ENCODE measurements around the gene KLK10.
"Not testable (repeated sequence)": the region's sequence is repeated elsewhere in the genome, so short reads cannot be mapped to it uniquely, and the experiment has no call there.

Gene KLK10

DNA sequence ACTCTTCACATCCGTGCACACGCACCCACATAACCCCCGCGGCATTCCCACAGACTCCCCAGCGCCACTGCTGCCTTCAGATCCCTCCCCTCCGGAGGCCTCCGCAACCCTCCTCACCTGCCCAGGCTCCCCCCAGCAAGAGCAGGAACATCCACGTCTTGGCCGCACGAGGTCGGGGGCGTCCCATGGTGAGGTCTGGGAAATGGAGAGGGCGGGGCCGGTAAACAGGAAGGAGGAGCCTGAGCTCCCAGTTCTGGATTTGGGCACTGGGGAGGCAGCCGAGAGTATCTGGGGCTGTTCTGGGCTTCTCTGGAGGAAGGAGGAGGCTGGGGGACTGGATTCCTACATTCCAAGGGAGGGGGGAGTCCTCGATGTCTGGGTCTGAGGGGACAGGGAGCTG, 18.5 kb downstream of the KLK10 start:
- DNase-seq = no peak

DNA sequence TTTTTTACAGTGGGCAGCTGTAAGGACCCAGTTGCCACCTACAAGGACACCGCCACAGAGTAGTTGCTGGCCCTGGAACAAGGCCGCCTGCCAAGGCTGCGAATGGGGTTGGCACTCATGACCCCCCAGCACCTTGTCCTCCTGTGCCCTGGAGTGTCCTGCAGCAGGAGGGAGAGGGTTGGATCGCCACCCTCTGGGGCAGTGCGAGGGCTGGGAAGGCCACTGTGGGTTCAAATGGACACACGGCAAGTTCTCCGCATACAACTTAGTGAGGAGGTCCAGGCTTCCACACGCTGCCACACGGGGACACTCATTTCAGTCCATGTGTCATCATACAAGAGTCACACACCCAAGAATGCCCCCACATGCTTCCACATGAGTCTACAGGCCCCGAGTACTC, 19.1 kb downstream of the KLK10 start:
- no peak for DNase-seq

DNA sequence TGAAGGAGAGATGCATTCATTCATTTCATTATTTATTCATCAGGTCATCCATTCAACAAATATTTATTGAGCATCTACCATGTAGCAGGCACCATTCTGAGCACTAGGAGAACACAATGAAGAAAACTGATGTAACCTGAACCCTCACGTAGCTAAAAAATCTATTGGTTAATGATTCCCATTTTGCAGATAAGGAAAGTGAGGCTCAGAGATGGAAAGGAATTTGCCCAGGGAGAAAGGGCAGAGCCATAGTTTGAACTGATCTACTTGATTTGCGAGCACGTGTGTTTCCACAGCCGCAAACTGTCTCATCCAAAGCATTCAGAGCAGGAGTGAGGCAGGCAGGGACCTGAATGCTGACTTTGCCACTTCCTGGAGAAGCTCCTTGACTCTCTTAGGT, 20.8 kb downstream of the KLK10 start:
- DNase-seq = no peak

DNA sequence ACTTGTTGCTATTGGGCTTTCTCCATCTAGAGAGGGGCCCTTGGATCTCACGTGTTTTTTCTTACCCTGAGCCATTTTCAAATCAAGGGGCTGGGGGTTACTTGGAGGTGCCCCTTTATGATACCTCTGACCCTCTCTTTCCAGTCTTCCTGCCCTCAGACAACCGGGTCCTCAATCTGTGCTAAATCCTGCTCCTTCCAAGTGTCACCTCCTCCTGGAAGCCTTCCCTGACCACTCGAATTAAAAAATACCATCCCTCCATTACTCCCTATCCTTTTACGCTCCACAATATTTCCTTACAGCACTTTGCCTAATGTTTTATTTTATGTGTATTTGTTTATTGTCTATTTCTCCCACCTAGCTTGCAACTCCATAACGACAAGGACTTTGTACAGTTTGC, 21.4 kb downstream of the KLK10 start:
- no peak for DNase-seq

DNA sequence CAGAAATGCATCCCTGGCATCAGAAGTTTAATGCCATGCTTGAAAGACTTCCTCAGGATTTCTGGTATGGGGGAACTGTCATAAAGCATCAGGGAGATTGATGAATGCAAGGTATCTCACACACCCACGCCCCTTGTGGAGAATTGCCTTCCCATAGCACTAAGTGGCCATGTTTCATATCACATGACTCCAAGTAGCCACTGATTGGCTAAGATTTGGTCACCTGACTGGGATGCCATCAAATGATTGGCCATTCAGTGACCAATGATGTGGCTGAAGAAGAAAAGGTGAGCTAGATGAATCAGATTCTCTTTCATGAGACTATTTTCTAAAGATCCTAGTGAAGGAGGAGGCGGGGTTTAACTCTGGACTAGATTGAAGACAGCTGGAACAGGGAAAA, 25.4 kb downstream of the KLK10 start:
- no peak for DNase-seq

DNA sequence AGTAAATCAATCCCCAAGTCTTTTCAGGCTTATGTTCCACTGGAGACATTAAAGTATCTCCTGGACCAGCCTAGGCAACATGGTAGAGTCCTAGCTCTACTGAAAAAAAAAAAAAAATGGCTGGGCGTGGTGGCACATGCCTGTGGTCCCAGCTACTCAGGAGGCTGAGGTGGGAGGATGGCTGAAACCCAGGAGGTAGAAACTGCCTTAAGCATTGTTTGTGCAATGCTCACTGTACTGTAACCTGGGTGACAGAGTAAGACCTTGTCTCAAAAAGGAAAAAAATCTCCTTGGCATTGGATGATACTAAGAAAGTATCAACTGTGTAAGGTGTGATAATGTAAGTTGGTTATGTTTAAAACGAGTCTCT, 26.9 kb downstream of the KLK10 start:
- DNase-seq = no peak

DNA sequence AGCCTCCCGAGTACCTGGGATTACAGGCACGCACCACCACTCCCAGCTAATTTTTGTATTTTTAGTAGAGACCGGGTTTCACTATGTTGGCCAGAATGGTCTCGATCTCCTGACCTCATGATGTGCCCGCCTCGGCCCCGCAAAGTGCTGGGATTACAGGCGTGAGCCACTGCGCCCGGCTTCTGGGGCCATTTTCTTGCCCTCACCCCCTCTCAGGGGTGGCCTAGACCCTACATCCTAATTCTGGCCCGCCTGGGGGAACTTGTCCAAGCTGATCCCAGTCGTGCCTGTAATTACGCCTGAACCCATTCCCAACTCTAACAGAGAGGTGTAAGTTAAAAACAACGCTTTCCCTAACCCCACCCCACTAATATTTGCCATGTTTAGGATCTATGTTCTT, 35.1 kb downstream of the KLK10 start:
- DNase-seq = not testable (repeated sequence)

DNA sequence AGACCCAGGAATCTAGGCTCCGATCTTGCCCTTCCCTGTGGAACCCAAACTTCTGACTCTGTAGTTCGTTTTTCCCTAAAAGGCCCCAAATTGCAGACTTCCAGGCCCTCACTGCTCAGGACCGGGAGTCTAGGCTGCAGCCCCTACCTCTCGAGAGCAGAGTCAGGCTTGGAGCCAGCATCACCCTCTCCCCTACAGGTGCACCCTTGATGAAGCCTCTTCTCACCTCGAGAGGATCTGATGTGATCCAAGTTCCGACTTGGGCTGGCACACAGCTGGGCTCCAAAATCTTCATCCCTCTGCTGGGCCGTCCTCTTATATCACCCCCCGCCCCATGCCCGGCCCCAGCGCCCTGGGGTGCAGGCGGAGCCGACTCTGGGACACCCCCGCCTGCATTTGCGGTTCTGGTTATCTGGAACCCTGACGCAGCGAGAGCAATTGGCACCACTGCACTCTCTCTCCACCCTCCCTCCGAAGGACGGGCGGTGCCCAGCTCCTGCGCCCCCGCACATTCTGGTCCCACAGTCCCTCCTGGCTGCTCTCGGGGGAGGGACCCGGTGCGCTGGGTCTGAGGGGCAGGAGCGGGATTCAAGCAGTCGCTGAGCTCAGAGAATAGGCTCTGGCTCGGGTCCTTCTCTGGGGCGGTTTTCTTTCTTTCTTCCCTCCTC, 35.8 kb downstream of the KLK10 start, which contains the start of gene KLK7:
KLK7 (minus strand) TSS at position 293 of the 668 bp plus-strand sequence. CDS start 1,518 bp downstream, outside the sequence.
- no peak for DNase-seq

DNA sequence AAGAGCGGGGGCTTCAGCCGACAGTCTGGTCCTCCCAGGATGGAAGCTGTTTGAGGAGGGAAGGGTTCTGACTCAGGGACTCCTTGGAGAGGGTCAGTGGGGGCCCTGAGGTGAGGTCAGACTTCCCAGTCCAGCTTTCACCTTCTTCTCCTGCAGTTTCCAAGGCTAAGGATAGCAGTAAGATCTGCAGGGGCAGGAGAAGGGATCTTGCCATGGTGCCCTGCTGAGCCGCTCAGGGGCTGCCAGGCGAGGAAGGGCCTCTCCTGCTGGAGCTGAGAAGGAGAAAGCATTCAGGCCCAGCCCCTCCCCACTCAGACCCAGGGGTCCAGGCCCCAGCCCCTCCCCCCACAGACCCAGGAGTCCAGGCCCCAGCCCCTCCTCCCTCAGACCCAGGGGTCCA, 37.3 kb downstream of the KLK10 start:
- DNase-seq = no peak

DNA sequence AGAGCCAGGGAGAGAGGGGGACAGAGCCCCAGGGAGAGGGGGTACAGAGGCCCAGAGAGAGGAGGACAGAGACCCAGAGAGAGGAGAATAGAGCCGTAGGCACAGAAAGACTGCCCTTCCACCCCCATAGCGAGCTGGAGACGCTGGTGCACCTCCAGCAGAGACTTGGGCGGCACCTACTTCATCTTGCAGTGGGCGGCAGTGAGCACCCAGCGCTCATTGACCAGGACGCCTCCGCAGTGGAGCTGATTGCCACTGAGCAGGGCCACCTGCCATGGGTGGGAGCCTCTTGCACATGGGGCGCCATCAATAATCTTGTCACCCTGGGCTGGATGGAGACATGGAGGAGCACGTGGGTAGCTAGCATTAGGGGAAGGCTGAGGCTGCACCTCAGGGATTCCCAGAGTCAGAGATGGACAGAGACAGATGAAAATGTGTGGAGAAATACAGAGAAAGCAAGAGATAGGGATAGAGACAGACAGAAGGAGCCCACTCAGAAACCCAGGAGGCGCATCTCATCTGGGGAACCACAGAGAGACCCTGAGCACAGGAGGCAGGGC, 37.8 kb downstream of the KLK10 start:
- DNase-seq = no peak

DNA sequence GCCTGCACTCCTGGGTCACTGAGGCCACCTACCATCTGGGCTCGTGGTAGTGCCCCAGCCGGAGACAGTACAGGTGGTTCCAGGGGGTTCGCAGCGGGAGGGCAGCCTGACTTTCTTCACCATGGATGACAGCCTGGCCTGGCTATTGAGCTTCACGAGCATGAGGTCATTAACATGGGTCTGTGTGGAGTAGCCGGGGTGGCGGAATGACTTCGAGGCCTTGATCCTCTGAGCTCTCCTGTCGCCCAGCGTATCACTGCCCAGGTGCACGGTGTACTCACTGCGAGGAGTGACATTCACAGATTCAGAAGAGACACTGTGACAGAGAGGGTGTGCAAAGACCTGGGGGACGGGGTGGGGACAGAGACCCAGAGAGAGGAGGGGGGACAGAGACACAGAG, 39.3 kb downstream of the KLK10 start:
- DNase-seq = no peak

DNA sequence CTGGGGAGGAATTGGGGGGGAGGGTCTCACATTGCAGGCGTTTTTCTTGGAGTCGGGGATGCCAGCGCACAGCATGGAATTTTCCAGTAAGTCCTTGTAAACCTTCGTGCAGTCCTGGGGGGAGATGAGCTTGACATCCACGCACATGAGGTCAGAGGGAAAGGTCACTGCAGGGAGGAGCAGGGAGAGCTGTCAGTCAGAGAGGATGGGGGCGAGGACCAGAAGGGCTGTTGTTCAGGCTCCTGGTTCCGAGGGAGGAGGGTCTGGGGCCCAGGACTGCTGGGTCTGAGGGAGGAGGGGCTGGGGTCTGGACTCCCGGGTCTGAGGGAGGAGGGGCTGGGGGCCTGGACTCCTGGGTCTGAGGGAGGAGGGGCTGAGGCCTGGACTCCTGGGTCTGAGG, 39.8 kb downstream of the KLK10 start:
- no peak for DNase-seq

DNA sequence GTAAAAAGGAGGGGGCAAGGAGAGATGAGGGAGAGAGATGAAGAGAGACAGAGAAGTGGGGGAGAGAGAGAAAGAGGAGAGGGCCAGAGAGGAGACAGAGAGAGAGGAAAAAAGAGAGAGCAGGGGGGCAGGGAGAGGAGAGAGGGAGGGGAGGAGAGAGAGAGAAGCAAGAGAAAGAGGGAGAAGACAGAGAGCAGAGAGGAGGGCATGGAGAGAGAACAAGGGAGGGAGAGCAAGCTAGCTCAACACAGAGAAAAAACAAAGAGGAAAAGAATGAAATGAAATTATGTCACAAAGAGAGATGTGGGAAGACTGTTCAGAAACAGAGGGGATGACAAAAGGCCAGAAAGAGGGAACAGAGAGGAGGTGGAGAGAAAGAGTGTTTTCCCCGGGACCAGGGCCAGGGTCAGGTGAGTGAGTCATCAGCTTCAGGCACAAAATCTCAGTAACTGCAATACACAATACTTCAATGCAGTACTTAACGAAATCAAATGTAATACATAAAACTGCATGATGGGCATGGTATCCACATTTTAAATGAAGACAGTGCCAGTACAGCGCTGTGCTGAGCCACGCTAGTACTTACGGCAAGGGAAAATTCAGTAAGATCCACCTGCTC, 40.6 kb downstream of the KLK10 start:
- DNase-seq = no peak

DNA sequence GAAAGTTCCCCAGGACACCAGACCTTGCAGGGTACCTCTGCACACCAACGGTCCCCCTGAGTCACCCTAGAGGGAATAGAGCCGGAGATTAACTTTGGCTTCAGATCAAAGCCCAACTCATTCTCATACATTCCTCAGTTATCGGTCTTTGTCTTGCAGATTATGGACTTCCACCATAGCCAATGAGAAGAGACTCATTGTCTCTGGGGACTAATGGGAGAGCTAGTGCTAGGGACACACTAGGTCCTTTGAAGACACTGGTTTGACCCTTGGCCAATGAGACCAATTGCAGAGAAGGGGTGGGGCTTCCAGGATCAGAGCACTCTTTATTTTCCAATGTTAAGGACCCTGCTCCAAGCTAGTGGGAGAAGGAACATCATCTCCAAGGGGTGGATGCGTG, 41.9 kb downstream of the KLK10 start:
- DNase-seq = no peak

DNA sequence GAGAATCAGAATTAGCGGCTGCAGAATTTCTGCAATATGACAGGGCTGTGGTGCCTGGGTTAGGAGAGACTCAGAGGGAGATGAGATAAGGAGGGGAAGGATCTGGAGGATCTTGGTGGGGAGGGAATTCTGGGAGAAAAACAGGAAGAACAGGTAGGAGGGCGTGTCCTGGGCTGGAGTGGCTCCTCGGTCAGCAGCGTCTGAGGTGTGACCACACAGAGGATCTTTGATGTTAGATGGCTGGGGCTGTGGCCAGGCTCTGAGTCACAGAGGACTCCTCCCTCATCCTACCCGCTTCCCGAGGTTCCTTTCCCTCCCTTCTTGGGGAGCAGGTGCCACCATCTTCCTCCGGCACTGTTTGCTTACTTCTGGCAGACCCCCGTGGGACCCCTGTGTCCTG, 43.7 kb downstream of the KLK10 start:
- DNase-seq = no peak

DNA sequence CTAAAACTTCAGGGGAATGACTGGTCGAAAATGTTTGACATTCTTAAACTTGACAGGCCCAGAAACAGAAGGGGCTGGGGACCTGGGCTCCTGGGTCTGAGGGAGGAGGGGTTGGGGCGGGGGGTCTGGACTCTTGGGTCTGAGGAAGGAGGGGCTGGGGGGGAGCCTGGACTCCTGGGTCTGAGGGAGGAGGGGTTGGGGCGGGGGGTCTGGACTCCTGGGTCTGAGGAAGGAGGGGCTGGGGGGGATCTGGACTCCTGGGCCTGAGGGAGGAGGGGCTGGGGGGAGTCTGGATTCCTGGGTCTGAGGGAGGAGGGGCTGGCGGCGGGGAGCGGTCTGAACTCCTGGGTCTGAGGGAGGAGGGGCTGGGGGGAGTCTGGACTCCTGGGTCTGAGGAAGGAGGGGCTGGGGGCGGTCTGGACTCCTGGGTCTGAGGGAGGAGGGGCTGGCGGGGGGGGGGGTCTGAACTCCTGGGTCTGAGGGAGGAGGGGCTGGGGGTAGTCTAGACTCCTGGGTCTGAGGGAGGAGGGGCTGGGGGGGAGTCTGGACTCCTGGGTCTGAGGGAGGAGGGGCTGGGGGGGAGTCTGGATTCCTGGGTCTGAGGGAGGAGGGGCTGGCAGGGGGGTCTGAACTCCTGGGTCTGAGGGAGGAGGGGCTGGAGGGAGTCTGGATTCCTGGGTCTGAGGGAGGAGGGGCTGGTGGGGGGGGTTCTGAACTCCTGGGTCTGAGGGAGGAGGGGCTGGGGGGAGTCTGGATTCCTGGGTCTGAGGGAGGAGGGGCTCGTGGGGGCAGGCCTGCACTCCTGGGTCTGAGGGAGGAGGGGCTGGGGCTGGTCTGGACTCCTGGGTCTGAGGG, 44.6 kb downstream of the KLK10 start:
- DNase-seq = no peak

DNA sequence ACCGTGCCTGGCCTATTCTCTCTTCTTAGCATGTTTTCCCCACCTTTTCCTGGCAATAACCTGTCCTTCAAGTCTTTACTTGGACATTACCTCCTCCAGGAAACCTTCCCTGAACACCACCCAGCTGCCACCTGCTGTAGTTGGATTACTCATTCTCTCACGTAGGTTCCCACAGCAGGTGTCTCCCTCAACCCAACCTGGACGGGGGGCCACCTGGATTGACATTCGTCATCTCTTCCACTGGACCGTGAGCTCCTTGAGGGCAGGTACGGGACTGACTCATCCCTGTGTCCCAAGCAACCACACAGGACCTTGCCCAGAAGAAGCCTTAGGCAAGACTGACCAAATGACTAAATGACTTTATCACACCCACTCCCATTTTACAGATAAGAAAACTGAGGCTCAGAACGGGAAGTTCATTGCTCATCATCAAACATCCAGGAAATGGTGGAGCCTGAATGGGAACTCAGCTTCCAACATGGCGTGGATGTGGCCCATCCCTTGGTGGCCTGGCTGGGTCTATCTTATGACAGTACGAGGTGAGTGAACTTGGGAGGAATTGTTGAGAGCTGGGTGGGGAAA, 46.6 kb downstream of the KLK10 start:
- DNase-seq = no peak

DNA sequence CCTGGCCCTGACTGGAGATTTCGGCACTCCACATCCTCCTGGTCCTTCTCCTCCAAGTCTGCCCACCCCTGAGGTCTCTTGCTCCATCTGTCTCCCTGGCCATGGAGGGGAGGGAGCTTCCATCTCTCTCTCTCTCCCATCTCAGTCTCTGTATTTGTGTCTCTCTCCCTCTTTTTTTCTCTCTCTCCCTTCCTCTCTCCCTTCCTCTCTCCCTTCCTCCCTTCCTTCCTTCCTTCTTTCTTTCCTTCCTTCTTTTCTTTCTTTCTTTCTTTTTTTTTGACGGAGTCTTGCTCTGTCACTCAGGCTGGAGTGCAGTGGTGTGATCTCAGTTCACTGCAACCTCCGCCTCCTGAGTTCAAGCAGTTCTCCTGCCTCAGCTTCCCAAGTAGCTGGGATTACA, 49.7 kb downstream of the KLK10 start:
- not testable (repeated sequence) for DNase-seq

DNA sequence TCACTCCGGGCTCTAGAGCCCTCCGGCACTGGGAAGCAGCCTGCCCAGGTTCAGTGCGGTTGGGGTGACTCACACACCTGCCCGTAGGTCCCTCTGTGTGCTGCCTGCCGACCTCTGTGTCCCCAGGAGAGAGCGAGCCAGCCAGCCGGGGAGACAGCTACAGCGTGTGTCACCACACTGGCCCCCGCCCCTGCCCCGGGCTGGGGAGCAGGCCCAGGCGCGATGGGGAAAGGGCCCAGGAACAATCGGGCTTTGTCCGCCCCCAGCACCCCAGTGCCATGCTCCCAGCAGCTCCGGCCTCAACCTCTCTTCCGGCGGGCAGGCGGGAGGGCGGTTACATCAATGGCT, 50.1 kb downstream of the KLK10 start, which contains the start of gene KLK6:
KLK6 (minus strand) TSS at position 179 of the 348 bp plus-strand sequence. CDS start 1,487 bp downstream, outside the sequence.
- DNase-seq = no peak

DNA sequence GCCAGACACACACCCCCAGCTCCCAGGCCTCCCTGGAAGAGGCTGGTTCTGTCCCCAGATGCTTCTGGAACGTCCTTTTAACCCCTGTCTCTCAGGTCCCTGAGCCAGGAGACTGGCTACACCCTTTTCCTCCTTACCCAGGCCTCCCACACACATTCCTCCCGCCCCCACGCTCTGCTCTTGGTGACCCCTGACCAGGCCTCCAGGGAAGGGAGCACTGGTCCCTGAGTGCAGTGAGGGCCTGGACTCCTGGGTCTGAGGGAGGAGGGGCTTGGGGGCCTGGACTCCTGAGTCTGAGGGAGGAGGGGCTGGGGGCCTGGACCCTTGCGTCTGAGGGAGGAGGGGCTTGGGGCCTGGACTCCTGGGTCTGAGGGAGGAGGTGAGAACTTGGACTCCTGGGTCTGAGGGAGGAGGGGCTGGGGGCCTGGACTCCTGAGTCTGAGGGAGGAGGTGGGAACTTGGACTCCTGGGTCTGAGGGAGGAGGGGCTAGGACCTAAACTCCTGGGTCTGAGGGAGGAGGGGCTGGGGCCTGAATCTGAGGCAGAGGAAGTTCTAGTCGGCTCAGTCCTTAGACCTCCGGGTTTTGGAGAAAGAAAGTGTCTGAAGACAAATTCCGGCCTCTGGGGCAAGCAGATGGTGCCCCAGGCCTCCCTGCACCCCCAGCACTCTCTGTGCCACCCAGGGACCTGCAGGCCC, 50.6 kb downstream of the KLK10 start:
- DNase-seq = no peak

DNA sequence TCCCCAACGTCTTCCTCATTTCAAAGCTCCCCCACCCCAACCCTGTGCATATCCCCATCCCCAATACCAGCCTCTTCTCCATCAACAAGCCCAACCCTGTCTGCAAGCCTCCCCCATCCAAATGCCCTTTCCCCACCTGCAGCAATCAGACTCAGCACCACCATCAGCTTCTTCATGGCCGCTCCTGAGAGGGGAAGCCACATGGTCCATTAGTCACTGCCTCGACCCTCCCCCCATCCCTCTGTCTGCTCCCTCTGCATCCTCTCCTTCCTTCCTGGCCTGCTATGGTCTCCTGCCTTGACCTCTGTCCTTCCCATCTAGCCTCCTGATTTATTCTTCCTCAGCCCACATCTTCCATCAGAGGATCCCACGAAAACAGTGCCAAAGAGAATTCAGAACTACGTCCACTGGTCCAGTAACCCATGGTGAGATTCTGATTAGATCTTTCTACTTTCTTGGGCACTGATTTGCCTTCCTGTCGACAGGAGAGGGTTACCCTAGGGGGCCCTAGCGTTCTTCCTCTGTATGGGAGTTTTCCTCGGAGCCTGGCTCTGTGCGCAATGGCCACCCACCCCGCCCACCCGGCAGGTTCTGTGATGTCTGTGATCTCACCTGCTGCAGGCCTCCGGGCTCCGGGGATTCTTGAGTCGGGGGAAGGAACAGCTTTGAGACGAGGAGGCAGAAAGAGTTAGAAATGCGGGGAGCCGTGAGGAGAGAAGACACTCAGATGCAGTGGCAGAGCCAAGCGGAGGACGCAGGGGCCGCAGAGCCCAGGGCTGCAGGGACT, 51.4 kb downstream of the KLK10 start:
- no peak for DNase-seq

DNA sequence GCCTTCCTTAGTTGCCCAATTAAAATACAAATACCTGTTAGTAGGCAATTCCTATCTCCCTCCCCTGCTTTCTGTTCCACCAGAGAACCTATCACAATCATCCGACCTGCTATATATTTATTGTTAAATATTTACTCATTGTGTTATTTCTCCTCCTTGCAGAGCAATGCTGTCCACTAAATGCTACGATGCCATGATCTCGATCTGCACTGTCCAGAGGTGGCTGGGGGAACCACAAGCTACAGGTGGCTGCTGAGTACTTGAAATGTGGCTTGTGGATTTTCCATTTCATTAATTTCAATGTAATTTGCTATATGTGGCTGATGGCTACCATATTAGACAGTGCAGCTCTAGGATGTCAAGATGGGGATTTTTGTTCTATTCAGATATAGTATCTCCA, 55.2 kb downstream of the KLK10 start:
- no peak for DNase-seq
